NB4 (cell line): ENCODE results near the gene GALNT10.

ENCODE experiments used
- DNase-seq: peaks from one replicate; pipeline ENCODE4 v3.0.0; 2010; ENCODE audit warnings: low read depth
- H3K4me3 ChIP-seq: one replicate; pipeline ENCODE4 v1.5.1; 2011; ENCODE audit warnings: mild to moderate bottlenecking, low read depth, low read length, moderate library complexity
- MYC ChIP-seq: IDR thresholded peaks from 2 replicates; pipeline ENCODE4 v1.6.1; 2011; ENCODE audit warnings: low read depth, low read length
- POLR2A ChIP-seq: IDR thresholded peaks from 2 replicates; pipeline ENCODE4 v1.6.1; 2011; ENCODE audit warnings: mild to moderate bottlenecking; ENCODE audit not compliant: insufficient read length; ENCODE audit errors: extremely low read depth
- TF ChIP-seq, protein P1 (sequence below): IDR thresholded peaks from one replicate; pipeline ENCODE4 v1.5.1; 2012; ENCODE audit warnings: low read depth, low read length
- TF ChIP-seq, protein P2 (sequence below): IDR thresholded peaks from 2 replicates; pipeline ENCODE4 v1.6.1; 2011; ENCODE audit warnings: low read depth, low read length

Gene GALNT10

DNA sequence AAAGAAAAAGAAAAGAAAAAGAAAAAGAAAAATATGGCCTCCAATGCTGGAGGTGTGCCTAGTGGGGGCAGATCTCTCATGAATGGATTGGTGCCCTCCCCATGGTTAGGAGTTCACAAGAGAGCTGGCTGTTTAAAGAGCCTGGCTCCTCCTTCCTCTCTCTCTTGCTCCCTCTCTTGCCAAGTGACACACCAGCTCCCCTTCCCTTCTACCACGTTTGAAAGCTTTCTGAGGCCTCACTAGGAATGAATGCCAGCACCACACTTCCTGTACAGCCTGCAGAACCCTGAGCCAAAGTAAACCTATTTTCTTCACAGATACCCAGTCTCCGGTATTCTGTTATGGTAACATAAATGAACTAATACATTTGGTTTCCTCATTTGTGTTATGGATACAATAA lies 14.4 kb upstream of the GALNT10 start:
- DNase-seq: no peak
- TF ChIP-seq, protein P1, sequence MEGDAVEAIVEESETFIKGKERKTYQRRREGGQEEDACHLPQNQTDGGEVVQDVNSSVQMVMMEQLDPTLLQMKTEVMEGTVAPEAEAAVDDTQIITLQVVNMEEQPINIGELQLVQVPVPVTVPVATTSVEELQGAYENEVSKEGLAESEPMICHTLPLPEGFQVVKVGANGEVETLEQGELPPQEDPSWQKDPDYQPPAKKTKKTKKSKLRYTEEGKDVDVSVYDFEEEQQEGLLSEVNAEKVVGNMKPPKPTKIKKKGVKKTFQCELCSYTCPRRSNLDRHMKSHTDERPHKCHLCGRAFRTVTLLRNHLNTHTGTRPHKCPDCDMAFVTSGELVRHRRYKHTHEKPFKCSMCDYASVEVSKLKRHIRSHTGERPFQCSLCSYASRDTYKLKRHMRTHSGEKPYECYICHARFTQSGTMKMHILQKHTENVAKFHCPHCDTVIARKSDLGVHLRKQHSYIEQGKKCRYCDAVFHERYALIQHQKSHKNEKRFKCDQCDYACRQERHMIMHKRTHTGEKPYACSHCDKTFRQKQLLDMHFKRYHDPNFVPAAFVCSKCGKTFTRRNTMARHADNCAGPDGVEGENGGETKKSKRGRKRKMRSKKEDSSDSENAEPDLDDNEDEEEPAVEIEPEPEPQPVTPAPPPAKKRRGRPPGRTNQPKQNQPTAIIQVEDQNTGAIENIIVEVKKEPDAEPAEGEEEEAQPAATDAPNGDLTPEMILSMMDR: no peak
- no peak for TF ChIP-seq MYC
- TF ChIP-seq, protein P2, sequence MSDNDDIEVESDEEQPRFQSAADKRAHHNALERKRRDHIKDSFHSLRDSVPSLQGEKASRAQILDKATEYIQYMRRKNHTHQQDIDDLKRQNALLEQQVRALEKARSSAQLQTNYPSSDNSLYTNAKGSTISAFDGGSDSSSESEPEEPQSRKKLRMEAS: no peak
- TF ChIP-seq POLR2A: no peak

DNA sequence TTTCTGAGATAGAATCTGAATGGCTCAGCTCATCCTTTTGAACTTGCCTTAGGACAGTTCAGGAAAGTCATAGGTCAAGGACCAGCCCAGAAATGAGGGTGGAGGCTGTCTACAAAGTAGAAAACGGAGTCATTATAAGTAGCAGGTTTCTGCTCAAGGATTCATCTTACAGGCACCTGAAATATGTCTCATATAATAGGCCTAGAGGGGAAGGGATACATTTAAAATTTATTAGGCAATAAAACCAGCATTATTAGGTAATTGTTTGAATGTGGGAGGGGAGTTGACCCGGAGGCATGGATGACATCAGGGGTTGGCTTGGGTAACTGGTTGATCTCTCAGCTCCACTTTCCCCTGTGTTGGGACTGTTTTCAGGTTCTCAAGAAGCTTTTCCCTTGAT lies 11.9 kb upstream of the GALNT10 start:
- H3K4me3 ChIP-seq: no peak overlapping the region
- TF ChIP-seq, protein P2: no peak
- TF ChIP-seq, protein P1: no peak
- TF ChIP-seq MYC (no peak), POLR2A (no peak)
- no peak for DNase-seq

More for the DNA sequence above, 14.4 kb upstream of the GALNT10 start:
- H3K4me3 ChIP-seq: no peak overlapping the region

DNA sequence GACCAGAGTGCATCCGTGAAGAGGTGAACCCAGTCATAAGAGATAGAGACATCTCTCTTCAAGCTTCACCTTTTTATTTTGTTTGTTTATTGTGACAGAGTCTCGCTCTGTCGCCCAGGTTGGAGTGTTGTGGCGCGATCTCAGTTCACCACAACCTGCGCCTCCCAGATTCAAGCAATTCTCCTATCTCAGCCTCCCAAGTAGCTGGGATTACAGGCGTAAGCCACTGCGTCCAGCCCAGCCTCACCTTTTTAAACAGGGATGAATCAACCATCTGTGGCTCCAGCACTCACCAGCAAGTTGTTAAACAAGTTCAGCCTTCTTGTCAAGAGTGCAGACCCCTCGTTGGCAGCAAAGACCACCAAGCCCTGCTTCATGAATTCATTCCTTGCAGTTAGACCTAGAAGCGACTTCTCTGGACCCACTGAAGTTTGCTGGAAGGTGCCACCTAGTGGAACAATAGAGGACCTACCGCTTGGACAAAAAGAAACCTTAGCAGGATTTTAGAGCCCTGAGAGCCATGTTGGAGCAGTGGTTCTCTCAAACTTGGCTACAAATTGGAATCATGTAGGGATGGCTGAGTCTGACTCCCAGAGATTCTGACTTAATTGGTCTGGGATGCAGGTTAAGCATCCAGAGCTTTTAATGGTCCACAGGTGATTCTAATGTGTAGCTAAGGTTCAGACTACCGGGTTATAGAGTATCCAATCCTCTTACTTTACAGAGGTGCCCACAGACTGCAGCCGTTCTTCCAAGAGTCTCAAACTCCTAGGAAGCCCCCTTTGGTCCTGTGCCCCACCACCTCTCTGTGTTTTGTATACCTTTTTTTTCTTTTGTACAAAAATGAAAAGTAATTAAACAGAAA lies 10.5 kb upstream of the GALNT10 start:
- no peak overlapping the region for H3K4me3 ChIP-seq
- TF ChIP-seq, protein P2: no peak
- TF ChIP-seq, protein P1: peak; percentile 81
- no peak for TF ChIP-seq MYC
- no peak for TF ChIP-seq POLR2A
- DNase-seq: peak; percentile 56

DNA sequence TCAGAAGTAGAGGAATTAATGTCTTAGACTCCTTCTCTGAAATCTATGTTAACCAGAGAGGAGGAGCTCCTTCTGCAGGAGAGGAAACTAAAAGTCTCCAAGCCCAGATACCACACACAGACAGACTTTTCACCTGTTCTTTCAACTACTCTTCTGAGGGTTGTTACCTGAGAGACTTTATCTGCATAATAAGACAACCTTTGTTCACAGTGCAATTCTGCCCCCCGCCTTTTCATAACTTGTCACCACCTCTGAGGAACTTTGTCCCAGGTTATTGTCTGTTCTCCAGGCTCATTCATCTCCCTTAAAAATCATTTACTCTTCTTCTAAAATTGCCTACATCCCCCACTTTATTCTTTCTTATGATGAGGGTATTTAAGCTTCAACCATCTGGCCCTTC lies 9.4 kb upstream of the GALNT10 start:
- TF ChIP-seq, protein P2: no peak
- TF ChIP-seq MYC (no peak), POLR2A (no peak)
- TF ChIP-seq, protein P1: no peak
- no peak for DNase-seq
- H3K4me3 ChIP-seq: no peak overlapping the region

DNA sequence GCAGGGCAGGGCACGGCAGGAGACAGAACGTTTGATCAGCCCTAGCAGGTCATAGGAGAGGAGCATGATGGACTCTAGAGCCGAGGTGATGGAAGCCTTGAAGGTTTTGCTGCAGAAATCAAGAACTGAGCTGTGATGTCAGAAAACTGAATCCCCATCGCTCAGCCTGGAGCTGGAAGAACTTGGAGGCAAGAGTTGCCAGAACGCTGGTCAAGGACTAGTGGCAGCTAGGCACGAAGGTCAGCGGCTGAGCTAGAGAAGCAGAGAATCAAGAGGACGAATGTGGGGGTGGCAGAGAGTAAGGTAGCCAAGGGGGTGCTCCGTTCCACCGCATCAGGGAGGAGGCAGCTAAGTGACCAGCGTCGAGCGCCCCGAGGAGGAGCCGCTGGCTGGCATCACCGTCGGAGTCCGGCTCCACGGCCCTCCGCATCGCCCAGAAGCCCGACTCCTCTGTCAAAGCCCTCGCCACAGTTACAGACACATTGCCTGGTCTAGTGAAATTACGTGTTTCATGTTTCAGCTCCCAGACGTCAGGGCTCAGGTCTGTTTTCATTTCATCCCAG lies 1.2 kb upstream of the GALNT10 start:
- H3K4me3 ChIP-seq: peak overlapping the region; percentile 55
- TF ChIP-seq, protein P1: no peak
- TF ChIP-seq, protein P2: no peak
- no peak for TF ChIP-seq POLR2A
- no peak for TF ChIP-seq MYC
- peak; percentile 4 for DNase-seq
